GM21390 (cell line): Measurements from ENCODE around the gene PLA2G7.
"Not testable (repeated sequence)": the region's sequence is repeated elsewhere in the genome, so short reads cannot be mapped to it uniquely, and the experiment has no call there.

Experiments
- ATAC-seq: cut with Tn5 transposase; IDR thresholded peaks from one replicate; pipeline ENCODE4 v1.9.1; 2021; ENCODE audit not compliant: unreplicated experiment

PLA2G7 gene

GRCh38 chr6:46749731-46750130 lies 14.6 kb upstream of the PLA2G7 start:
- no peak for ATAC-seq

DNA sequence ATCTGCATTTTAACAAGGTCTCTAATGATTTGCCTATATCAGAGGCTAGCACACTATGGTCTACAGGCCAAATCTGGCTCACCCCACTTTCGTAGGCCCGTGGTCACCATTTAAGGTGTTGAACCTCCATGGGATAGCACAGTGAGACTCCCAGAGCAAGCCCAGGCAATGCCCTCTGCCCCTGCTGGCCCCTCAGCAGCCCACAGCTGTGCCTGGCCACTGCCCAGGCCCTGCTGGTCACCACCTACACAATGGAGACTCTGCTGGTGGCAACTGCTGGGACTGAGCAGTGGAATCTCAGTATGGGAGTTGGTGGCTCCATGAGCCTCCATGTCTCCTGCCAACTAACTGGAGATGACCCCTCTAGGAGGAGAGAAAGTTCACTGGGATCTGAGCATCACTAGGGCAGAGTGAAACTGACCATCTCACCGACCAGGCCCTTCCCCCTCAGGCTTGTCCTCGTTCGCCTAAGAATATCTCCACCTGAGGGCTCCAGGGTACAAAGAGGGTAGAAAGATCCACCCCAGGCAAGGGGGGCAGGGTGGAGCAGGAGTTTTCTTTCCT lies 13.8 kb upstream of the PLA2G7 start:
- no peak for ATAC-seq

DNA sequence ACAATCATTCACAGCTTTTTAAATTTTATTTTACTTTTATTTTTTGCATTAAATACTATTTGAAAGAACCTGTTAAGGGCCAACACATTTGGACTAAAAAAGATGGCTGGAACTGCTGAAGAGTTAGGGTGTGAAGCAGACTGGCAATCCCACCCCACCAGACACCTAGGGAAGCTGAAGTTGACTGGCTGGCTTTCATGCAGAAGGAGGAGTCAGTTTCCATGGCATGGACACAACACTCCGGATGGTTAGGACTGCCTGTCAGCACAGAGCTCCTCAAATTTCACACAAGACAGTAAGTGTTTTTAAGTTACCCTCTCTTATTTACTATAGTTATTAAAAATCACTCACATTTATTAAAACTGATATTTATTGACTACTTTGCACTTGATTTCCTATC lies 11.5 kb upstream of the PLA2G7 start, which contains the start of gene ANKRD66:
ANKRD66 (plus strand) TSS at position 238 of the 400 bp plus-strand sequence. CDS start 5,016 bp downstream, outside the sequence.
- ATAC-seq: no peak

GRCh38 chr6:46745973-46746372 lies 10.8 kb upstream of the PLA2G7 start:
- no peak for ATAC-seq

DNA sequence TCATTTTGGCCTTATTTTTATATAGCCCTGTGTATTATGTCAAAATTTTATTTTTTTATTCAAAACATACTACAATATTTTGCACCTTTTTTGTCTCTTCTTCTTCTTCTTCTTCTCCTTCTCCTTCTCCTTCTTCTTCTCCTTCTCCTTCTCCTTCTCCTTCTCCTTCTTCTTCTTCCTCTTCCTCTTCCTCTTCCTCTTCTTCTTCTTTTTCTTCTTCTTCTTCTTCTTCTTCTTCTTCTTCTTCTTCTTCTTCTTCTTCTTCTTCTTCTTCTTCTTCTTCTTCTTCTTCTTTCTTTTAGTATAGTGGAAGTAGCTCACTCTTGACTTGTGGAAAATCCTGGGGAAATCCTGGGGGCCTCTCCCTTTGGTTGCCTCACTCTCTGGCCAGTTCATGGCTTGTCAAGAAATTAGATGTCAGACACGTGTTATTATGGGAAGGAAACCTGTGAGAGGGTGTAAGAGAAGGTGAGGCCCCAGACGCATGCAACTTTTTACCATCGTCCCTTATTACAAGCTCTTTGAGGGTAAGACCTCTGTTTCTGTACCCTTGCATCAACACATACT lies 9.1 kb upstream of the PLA2G7 start:
- ATAC-seq: not testable (repeated sequence)

DNA sequence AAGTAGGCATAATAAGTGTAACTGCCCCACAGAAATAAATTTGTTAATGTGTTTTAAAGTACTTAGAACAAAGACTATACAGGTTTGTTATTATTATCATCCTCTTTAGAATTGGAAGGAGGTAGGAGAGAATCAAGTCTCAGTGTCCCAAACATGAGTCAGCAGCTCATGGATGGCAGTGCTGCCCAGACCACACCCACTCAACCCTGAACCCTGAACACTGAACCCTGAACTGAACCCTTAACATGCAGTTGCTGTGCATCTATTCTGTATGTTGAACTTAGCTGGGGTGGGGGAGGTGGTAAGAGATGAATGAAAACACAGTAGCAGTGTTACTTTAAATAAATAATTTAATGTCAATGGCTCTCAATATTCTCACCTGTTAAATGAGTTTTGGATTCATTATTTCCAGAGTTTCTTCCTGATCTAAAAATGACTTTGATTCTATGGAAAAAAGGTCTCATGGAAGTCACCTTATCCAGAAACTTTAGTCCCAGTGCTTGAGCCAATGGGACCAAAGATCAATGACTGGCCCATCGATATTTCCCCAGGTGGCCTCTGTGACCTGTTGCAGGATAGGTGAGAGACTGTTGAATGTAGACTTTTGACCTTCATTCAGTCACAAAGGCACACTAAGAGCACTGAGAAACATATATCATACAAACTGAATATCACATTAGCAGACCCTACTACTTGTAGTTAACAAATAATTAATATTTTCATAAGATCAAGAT lies 8.4 kb upstream of the PLA2G7 start:
- ATAC-seq: no peak

DNA sequence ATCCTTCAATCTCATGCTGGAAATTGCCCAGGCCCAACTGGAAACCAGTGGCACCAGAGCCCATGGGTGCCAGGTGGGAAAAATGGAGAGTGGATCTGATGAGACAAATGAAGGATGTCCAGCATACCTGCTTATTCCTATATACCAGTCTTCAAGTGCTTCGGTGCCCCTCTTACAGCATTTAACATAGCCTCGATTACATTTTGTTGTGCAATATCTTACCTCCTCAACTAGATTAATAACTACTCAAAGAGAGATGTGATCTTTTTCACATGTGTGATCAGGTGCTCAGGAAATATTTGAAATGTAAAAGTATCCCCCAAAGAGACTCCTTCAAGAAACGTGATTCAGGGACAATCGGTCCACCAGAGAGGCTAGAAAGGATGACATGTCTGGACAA lies 6.7 kb upstream of the PLA2G7 start:
- ATAC-seq: no peak

GRCh38 chr6:46741482-46741881 lies 6.3 kb upstream of the PLA2G7 start:
- no peak for ATAC-seq

DNA sequence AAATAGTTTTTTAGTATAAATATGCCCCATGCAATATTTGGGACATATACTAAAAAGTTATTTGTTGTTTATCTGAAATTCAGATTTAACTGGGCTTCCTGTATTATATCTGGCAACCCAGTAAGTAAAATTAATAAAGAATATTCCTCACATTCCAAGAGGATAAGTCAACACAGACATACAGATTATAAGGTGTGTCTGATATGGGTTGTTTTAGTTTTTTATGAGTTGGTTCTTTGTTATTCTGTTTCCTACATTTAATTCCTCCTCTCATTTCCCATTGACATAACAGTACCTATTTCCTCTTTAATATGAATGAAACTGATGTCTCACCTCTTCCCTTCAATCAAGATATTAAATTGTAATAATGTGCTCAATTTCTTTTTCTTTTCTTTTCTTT lies 1.7 kb upstream of the PLA2G7 start:
- no peak for ATAC-seq

DNA sequence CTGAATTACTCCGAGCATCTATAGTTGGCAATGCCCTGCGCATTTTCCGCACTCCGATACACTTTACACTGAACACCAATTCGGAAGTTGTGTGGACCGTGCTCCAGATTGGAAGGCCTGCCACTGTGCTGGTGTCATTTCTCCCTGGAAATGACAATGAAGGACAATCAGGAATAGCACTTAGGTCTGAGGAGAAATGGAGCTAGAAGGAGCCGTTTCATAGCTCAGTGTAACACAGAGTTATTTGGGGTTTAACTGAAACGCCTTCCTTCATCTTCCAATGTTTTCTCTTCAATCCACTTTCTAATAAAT lies 501 bp upstream of the PLA2G7 start:
- ATAC-seq: no peak

- no peak for ATAC-seq
Measured at GRCh38 chr6:46733341-46733801, 1.8 kb downstream of the PLA2G7 start.

- ATAC-seq: no peak
Measured at GRCh38 chr6:46730921-46731461, 4.2 kb downstream of the PLA2G7 start.

GRCh38 chr6:46729787-46730326 lies 5.3 kb downstream of the PLA2G7 start:
- no peak for ATAC-seq

DNA sequence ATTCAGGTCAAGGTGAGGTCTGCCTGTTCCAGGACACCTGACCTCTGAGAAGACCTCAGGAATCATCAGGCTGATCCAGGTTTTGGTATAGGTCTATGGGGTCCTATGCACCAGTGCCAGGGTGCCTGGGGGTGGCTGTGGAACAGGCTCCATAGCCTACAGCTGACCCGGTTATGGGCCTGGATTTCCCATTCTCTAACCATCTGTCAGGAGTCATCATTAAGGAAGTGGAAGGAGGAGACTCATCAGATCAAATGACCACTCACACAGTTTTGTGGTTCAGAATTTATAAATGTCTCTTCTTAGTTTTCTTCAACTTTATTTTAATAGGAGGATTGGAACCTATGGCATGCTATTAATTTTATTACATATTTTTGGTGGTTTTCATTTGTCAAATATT lies 14.8 kb downstream of the PLA2G7 start:
- ATAC-seq: no peak

DNA sequence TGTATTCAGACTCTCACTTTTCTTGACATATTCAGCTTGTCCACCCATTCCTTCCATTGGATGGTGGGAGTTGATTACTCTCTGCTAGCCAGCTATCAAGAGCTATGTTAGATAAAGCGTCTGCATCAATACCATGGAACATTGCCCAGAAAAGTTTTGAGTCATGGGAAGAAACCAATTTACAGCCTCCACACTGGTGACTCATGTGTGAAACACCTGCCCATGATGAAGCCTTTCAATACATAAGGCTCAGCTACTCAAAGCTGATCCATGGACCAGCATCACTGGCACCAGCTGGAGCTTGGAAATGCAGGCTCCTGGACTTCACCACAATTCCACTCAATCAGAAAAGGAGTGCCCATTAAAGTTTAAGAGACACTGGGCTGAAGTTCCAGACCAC lies 16.1 kb downstream of the PLA2G7 start:
- ATAC-seq: no peak

DNA sequence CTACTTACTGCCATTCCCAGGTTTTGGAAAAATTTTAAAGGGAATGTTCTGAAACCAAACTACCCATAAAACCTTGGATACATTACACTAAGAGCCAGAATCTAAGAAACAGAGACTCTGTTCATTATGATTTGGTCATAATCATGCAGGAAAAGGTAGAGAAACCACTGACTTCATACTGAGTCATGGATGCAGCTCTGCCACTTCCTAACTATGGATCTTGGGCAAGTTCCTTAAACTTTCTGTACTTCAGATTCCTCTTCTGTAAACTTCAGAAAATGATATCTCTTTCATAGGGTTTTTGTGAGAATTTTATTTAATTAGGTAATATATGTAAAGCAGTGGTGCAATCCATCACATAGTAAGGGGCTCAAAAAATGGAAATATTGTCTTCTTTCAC lies 20.0 kb downstream of the PLA2G7 start:
- ATAC-seq: no peak

- no peak for ATAC-seq
Measured at GRCh38 chr6:46711491-46711890, 23.7 kb downstream of the PLA2G7 start.

DNA sequence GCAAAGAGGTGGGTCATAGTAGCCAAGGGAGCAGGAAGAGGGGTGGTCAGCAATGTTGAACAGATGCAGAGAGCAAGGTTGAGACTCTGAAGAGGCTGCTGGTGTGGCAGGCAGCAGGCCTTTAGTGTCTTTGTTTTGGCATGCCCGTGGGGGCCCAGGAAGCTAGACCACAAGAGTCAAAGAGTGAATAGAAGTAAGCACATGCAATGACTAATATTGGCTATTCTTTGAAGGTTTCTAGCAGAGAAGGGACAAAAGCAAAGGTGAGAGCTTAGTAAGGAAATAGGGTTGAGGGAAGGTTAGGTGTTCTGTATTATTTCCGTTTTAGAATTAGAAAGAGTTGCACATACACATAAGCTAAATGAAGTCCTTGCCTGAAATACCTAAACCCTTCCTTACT lies 28.7 kb downstream of the PLA2G7 start:
- ATAC-seq: no peak

DNA sequence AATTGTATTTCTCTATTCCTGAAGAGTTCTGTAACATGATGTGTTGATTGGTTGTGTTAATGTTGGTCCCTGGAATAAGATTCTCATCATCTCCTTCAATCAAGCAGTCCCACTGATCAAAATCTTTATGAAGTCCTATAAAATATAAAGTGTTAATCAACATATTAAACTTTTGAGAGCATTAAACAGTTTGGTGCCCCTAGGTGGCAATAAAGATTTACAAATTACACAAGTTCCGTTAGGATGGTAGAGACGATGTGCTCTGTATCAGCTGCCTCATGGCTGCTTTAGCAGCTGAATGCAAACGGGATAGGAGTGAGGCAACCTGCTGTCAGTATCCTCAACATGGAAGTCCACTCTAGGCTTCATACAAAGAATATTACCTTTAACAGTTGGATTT lies 30.6 kb downstream of the PLA2G7 start:
- no peak for ATAC-seq

DNA sequence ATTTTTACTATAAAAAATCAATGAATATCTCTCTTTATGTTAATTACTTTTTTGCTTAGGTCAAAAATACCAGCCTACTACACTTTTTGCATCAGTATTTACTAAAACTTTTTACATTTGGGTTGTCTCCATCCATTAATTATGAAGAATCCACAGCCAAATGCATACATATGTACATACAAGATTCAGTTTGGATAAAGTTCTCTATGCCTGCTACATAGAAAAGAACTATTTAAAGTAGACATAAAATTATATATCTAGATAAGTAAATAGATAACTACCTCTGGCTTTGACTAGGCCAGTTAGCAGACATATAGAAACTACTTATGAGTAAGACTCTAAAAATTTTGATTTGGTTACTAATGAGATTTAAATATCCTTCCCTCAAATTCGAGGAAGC lies 35.2 kb downstream of the PLA2G7 start:
- no peak for ATAC-seq

DNA sequence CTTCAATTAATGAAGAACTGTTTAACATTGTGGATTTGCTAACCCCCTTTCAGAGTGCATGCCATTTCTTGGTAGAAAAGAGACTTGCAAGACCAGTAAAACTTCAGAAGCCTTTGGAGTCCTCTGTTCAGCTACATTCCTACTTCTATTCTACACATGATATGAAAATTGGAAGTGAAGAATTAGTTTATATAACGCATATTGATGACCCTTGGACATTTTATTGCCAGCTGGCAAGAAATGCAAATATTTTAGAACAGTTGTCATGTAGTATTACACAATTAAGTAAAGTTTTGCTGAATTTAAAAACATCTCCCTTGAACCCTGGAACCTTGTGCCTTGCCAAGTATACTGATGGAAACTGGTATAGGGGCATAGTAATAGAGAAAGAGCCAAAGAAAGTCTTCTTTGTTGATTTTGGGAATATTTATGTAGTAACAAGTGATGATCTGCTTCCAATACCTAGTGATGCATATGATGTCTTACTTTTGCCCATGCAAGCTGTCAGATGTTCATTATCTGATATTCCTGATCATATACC lies 44.2 kb downstream of the PLA2G7 start:
- no peak for ATAC-seq
